Measurements from ENCODE around the gene KISS1R. TPM values are rescaled to one million over a fixed set of nuclear protein-coding genes. Genes with fewer than 3 reads are reported as not detected.
"Not testable (repeated sequence)": the region's sequence is repeated elsewhere in the genome, so short reads cannot be mapped to it uniquely, and the experiment has no call there.

Gene KISS1R
- total and polyA plus RNA-seq, 8 donors: 0.16 to 1.0 (median 0.31) TPM; not detected in 2

DNA sequence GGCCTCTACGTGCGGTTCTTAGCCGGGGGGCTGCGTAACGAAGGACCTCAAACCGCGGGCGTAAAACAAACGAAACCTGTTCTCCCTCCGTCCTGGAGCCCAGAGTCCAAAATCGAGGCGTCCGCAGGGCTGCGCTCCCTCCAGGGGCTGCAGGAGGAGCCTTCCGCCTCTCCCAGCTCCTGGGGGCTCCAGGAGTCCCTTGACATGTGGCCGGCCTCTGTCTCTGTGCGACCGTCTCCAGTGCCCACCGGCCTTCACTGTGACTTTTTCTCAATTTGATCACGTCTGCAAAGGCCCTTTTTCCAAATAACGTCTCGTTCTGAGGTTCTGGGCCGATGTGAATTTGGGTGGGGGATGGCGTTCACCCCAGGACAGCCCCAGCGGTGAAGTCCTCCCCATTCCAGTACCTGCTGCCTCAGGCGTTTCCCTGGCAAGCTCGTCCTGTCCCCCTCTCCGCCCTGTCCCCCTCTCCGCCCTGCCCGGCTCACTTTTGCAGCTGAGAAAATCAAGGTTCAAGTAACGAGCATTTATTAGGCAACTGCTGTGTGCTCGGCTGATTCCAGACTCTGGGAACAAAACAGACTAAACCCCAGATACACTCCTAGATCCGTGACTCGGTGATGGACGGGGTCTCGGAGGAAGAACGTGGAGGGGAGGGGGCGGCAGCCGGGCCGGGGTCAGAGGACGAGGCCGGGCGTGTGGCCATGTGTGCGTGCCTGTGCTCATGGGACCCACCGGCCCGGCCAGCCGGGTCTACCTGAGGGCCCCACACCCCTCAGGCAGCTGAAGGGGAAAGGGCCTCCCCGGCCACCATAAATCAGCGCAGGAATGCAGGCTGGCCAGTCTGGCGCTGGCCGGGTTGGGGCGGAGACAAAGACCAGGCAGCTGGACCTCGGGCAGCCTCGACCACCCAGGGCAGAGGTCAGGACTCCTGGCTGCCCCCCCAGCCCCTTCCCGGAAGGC, 39.0 kb downstream of the KISS1R start:
- ATAC-seq (peak; percentile 10 to 67 (median 64)), FAIRE-seq (no peak), DNase-seq (peak in 3 of 6 donors; percentile 60 to 82 (median 69))
- 75 to 78% methylated on average over 52 to 55 of the region's 55 CpGs for WGBS, 2 donors
- TF ChIP-seq, protein P1, sequence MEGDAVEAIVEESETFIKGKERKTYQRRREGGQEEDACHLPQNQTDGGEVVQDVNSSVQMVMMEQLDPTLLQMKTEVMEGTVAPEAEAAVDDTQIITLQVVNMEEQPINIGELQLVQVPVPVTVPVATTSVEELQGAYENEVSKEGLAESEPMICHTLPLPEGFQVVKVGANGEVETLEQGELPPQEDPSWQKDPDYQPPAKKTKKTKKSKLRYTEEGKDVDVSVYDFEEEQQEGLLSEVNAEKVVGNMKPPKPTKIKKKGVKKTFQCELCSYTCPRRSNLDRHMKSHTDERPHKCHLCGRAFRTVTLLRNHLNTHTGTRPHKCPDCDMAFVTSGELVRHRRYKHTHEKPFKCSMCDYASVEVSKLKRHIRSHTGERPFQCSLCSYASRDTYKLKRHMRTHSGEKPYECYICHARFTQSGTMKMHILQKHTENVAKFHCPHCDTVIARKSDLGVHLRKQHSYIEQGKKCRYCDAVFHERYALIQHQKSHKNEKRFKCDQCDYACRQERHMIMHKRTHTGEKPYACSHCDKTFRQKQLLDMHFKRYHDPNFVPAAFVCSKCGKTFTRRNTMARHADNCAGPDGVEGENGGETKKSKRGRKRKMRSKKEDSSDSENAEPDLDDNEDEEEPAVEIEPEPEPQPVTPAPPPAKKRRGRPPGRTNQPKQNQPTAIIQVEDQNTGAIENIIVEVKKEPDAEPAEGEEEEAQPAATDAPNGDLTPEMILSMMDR (IDR thresholded peaks at IDR 0.05): no peak
- Histone ChIP-seq H3K36me3 (no peaks in the 10 kb centered on the region), H3K4me1 (peaks cover 8 to 9% (median 9%) of the 10 kb centered on the region in 3 donors), H3K4me3 (peak overlapping the region in 1 of 4 donors; percentile 13), H3K9me3 (no peaks in the 10 kb centered on the region), H3K27ac (peak overlapping the region; percentile 59 to 83 (median 78)), H3K27me3 (no peaks in the 10 kb centered on the region)
- intact Hi-C loops (cut with DNase I): no loop called here

DNA sequence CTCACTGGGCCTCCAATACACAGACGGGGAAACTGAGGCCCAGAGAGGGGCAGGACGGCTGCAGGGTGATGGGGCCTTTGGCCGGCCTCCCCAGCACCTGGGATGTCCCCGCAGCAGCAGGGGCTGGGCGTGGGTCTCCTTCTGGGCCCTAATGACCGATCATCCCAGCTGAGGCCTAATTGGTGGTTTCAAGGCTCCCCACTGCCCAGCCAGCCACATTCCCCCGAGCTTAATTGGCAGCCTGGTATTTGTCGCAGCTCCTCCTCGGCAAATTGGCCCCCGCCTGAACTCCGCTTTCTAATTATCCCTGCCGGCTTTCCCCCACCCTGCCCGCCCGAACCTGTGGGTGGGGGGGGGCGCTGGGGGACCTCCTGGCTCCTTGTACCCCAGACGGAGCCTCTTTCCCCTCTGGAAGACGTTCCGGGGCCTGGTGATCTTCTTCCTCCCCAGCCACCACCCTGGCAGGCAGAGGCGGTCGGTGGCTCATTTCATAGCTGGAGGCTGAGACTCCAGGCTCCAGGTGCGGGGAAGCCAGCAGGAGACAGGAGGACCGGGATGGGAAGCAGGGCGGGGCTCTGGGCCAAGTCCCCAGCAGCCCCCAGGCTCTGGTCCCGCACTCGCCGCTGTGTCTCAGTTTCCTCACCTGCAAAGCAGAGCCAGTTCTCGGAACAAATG, 39.8 kb downstream of the KISS1R start:
- 59 to 66% methylated on average over 27 of the region's 27 CpGs for WGBS, 2 donors
- Histone ChIP-seq H3K4me3 (peak overlapping the region in 1 of 4 donors; percentile 13), H3K4me1 (peaks cover 8 to 9% (median 9%) of the 10 kb centered on the region in 3 donors), H3K36me3 (no peaks in the 10 kb centered on the region), H3K27me3 (no peaks in the 10 kb centered on the region), H3K27ac (peak overlapping the region; percentile 59 to 83 (median 78)), H3K9me3 (no peaks in the 10 kb centered on the region)
- DNase-seq (peak in 3 of 6 donors; percentile 41 to 60 (median 42)), ATAC-seq (peak in 3 of 4 donors; percentile 13 to 41 (median 36)), FAIRE-seq (no peak)
- intact Hi-C loops (cut with DNase I): no loop called here
- TF ChIP-seq, protein P1 (IDR thresholded peaks at IDR 0.05): no peak

DNA sequence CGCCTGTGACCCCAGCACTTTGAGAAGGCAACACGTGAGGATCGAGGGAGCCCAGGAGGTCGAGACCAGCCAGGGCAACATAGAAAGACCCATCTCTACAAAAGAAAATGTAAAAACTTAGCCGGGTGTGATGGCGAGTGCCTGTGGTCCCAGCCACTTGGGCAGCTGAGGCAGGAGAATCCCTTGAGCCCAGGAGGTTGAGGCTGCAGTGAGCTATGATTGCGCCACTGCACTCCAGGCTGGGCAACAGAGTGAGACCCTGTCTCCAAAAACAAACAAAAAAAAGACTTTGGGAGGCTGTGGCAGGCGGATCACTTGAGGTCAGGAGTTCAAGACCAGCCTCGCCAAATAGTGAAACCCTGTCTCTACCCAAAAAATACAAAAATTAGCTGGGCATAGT, 40.4 kb downstream of the KISS1R start:
- FAIRE-seq; ATAC-seq; H3K27me3 ChIP-seq; intact Hi-C loops (cut with DNase I); H3K9me3 ChIP-seq; H3K4me3 ChIP-seq; H3K4me1 ChIP-seq; DNase-seq; H3K36me3 ChIP-seq: not testable (repeated sequence)
- WGBS, 2 donors: 93 to 94% methylated on average over 9 of the region's 9 CpGs
- H3K27ac ChIP-seq: peak overlapping the region in 1 of 4 donors; percentile 83

DNA sequence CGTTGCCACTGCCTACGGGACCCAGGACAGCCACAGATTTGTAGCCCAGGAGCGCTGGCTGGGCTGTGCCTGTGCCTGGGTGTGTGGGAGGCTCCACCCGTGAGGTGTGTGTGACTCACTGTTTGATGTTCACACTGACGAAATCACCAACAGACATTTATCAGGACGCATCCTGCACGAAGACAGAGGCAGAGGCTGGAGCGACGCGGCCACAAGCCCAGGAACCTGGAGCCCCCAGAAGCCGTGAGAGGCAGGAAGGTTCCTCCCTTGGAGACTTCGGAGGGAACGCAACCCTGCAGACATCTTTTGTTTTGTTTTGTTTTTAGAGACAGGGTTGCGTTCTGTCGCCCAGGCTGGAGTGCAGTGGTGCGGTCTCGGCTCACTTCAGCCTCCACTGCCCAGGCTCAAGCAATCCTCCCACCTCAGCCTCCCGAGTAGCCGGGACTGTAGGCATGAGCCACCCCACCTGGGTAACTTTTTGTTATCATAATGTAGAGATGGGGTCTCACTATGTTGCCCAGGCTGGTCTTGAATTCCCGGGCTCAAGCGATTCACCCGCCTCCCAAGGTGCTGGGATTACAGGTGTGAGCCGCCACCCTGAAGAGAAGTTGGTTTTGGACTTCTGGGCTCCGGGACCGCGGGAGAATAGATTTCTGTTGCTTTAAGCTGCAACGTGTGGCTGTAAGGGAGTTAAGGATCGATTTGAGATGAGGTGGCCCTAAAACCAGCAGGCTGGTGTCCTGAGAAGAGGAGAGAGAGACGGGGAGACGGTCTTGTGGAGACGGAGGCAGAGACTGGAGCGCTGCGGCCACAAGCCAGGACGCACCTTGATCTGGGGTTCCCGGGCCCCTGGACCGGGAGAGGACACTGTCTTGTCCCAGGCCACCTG, 42.1 kb downstream of the KISS1R start:
- ATAC-seq (no peak), FAIRE-seq (no peak), DNase-seq (no peak)
- Histone ChIP-seq H3K27ac (no peak overlapping the region), H3K4me1 (no peaks in the 10 kb centered on the region), H3K27me3 (no peaks in the 10 kb centered on the region), H3K36me3 (no peaks in the 10 kb centered on the region), H3K9me3 (no peaks in the 10 kb centered on the region), H3K4me3 (no peak overlapping the region)
- TF ChIP-seq, protein P1 (IDR thresholded peaks at IDR 0.05): no peak
- 87 to 90% methylated on average over 36 of the region's 36 CpGs for WGBS, 2 donors
- intact Hi-C loops (cut with DNase I): no loop called here

Measured in pancreas (tissue), 10 donors.